ENCODE measurements around the gene SGCD.

DNA sequence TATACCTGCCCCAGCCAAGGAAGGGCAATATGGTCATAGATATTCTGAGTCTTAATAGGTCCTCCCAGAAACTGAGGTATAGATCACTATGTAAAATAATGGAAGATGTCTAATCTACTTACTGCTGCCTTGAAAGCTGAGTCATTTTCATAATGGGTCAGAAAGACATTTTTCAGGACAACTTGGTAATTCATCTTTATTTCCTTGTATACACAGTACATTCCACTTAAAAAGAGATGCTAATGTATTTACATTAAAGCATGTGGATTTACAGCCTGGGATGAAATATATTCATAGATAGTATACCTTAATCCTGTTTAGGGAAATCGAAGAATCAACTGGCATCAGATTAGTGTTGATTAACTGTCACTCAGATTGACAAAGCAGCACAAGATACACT is 304.0 kb downstream of the SGCD start:
- TF ChIP-seq, protein P1, sequence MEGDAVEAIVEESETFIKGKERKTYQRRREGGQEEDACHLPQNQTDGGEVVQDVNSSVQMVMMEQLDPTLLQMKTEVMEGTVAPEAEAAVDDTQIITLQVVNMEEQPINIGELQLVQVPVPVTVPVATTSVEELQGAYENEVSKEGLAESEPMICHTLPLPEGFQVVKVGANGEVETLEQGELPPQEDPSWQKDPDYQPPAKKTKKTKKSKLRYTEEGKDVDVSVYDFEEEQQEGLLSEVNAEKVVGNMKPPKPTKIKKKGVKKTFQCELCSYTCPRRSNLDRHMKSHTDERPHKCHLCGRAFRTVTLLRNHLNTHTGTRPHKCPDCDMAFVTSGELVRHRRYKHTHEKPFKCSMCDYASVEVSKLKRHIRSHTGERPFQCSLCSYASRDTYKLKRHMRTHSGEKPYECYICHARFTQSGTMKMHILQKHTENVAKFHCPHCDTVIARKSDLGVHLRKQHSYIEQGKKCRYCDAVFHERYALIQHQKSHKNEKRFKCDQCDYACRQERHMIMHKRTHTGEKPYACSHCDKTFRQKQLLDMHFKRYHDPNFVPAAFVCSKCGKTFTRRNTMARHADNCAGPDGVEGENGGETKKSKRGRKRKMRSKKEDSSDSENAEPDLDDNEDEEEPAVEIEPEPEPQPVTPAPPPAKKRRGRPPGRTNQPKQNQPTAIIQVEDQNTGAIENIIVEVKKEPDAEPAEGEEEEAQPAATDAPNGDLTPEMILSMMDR (conservative IDR thresholded peaks at IDR 0.05; ENCODE audit: low read depth, low read length), result no peak
- TF ChIP-seq RCOR1 (IDR thresholded peaks at IDR 0.05; ENCODE audit: insufficient replicate concordance, low read length) (no peak), RAD21 (IDR thresholded peaks at IDR 0.05; ENCODE audit: low read length) (no peak), MAFK (IDR thresholded peaks at IDR 0.05; ENCODE audit: low read depth, low read length) (no peak), POLR2A (IDR thresholded peaks at IDR 0.05; ENCODE audit: low read depth, low read length) (no peak), NFE2L2 (IDR thresholded peaks at IDR 0.05; ENCODE audit: low read depth, low read length) (no peak), RFX5 (IDR thresholded peaks at IDR 0.05; ENCODE audit: low read depth, low read length) (no peak), SMC3 (IDR thresholded peaks at IDR 0.05; ENCODE audit: low read depth, low read length) (no peak), CEBPB (IDR thresholded peaks at IDR 0.05; ENCODE audit: low read depth, low read length) (no peak), FOS (IDR thresholded peaks at IDR 0.05; ENCODE audit: low read depth, low read length) (no peak)

Measured in IMR-90 (cell line).